Activated CD4-positive, alpha-beta T cell treated with anti-CD3 and anti-CD28 coated beads, Interleukin-2, amount 10 ng/mL, durations not matched to agents 7 days and 5 days (primary cell): ENCODE results near the gene CLDN19. TPM values are rescaled to one million over a fixed set of nuclear protein-coding genes. Genes with fewer than 3 reads are reported as not detected.

ENCODE experiments used
- CTCF ChIA-PET: fragments of 350-600 bp; sonication (Branson Sonifier 250); formaldehyde crosslinking; loops from one replicate; lab custom pipeline; 2021; ENCODE audit warnings: antibody characterized with exemption; lab: Charles Lee
- POLR2A ChIA-PET: fragments of 350-600 bp; sonication (Branson Sonifier 250); formaldehyde crosslinking; loops from one replicate; lab custom pipeline; 2021; ENCODE audit warnings: antibody characterized with exemption; lab: Charles Lee
- DNase-seq: peaks from one replicate; pipeline ENCODE4 v3.0.0-alpha.2; 2020
- H3K27ac Mint-ChIP-seq: one replicate; pipeline ENCODE4 v1.8.0; 2021; ENCODE audit warnings: mild to moderate bottlenecking, moderate library complexity, mixed read lengths
- H3K27me3 Mint-ChIP-seq: one replicate; pipeline ENCODE4 v1.8.0; 2021; ENCODE audit warnings: mixed read lengths
- H3K36me3 Mint-ChIP-seq: one replicate; pipeline ENCODE4 v1.8.0; 2021; ENCODE audit warnings: low read depth, mixed read lengths
- H3K4me1 Mint-ChIP-seq: one replicate; pipeline ENCODE4 v1.8.0; 2021; ENCODE audit warnings: mixed read lengths
- H3K4me3 Mint-ChIP-seq: one replicate; pipeline ENCODE4 v1.8.0; 2021; ENCODE audit warnings: mild to moderate bottlenecking, moderate library complexity, mixed read lengths
- H3K9me3 Mint-ChIP-seq: one replicate; pipeline ENCODE4 v1.8.0; 2021; ENCODE audit warnings: mixed read lengths
- total RNA-seq, 2 experiments: library from RNA; stranded (reverse); gene quantifications; one replicate each; pipeline ENCODE4 v1.2.3, GENCODE V29; 2021

Gene CLDN19
- total RNA-seq, 2 experiments from 2014 or later = not detected

GRCh38 chr1:42684139-42684538 lies 55.9 kb downstream of the CLDN19 start:
- H3K4me3 Mint-ChIP-seq = peak overlapping the region; percentile 91
- H3K27ac Mint-ChIP-seq = peak overlapping the region; percentile 92
- no peaks in the 10 kb centered on the region for H3K27me3 Mint-ChIP-seq
- POLR2A ChIA-PET = interaction anchor here (0.6 kb wide), 2 partner anchors 10 to 26 kb away, joined by 3 to 4 read pairs; no protein-coding TSS in a partner anchor
- peaks cover 70% of the 10 kb centered on the region for H3K4me1 Mint-ChIP-seq
- DNase-seq = peak; percentile 17
- peaks cover 44% of the 10 kb centered on the region for H3K36me3 Mint-ChIP-seq
- CTCF ChIA-PET = interaction anchor here (0.8 to 1.1 kb wide), 2 partner anchors 18 to 27 kb away, joined by 4 read pairs; partner anchors contain the start of gene PPIH
- no peaks in the 10 kb centered on the region for H3K9me3 Mint-ChIP-seq

Other genes with a start within 250 kb of the CLDN19 start
- gene PPIH, start 81.8 kb downstream of the CLDN19 start, total RNA-seq = 100 to 1,000 TPM; 109 to 116 TPM
- gene YBX1, start 57.8 kb downstream of the CLDN19 start, total RNA-seq = 100 to 1,000 TPM; 607 to 643 TPM
- gene P3H1, start 26.8 kb upstream of the CLDN19 start, total RNA-seq = 10 to 100 TPM; 39.7 to 41.5 TPM
- 1 to 10 TPM; 7.0 to 9.4 TPM for gene C1orf50, start 27.0 kb upstream of the CLDN19 start, total RNA-seq
- under 1 TPM; 0.21 to 0.25 TPM for gene TMEM269, start 44.8 kb upstream of the CLDN19 start, total RNA-seq
- 1 to 10 TPM; 7.7 to 7.8 TPM for gene ERMAP, start 76.9 kb upstream of the CLDN19 start, total RNA-seq
- gene SVBP, start 77.2 kb upstream of the CLDN19 start, total RNA-seq = 10 to 100 TPM; 19.8 to 20.6 TPM
- 10 to 100 TPM; 10.8 to 11.0 TPM for gene ZNF691, start 106.4 kb upstream of the CLDN19 start, total RNA-seq
- gene SLC2A1, start 218.6 kb upstream of the CLDN19 start, total RNA-seq = 100 to 1,000 TPM in 1 of 2 experiments, 10 to 100 TPM in 1; 98.0 to 109 TPM